DOHH2 (cell line): ENCODE measurements around the gene ARHGAP23.

ENCODE experiments used
- EZH2phosphoT487 ChIP-seq: fragments of 200-600 bp; sonication (generic); IDR thresholded peaks from 2 replicates; pipeline ENCODE4 v1.6.1; 2017; ENCODE audit warnings: borderline replicate concordance, mild to moderate bottlenecking, antibody characterized with exemption, low read length, moderate library complexity, mixed read lengths
- TF ChIP-seq, protein P1 (sequence below): fragments of 200-600 bp; sonication (generic); IDR thresholded peaks from one replicate; pipeline ENCODE4 v1.5.1; 2014; ENCODE audit warnings: antibody characterized with exemption, mild to moderate bottlenecking, low read depth, low read length; ENCODE audit not compliant: poor library complexity, severe bottlenecking

DNA sequence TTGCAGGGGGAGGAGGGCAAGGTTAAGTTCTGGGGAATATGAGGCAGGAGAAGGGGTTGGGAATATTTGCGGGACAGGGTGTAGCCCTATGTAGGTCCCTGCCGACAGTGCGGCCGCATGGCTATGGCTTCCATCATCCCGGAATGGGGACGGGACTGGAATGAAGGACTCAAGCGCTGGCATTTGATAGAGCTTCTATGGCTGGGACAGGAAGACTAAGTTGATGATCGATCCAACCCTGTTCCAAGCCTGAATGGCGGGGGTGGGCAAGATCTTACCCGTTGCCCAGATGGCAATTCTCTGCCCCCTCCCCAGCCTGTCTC is 130.4 kb downstream of the ARHGAP23 start:
- TF ChIP-seq, protein P1, sequence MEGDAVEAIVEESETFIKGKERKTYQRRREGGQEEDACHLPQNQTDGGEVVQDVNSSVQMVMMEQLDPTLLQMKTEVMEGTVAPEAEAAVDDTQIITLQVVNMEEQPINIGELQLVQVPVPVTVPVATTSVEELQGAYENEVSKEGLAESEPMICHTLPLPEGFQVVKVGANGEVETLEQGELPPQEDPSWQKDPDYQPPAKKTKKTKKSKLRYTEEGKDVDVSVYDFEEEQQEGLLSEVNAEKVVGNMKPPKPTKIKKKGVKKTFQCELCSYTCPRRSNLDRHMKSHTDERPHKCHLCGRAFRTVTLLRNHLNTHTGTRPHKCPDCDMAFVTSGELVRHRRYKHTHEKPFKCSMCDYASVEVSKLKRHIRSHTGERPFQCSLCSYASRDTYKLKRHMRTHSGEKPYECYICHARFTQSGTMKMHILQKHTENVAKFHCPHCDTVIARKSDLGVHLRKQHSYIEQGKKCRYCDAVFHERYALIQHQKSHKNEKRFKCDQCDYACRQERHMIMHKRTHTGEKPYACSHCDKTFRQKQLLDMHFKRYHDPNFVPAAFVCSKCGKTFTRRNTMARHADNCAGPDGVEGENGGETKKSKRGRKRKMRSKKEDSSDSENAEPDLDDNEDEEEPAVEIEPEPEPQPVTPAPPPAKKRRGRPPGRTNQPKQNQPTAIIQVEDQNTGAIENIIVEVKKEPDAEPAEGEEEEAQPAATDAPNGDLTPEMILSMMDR = no peak
- TF ChIP-seq EZH2phosphoT487 = no peak
